GM19193 (cell line): ENCODE results near the gene MME.

Experiments
- POLR2A ChIP-seq: IDR thresholded peaks from 4 replicates; pipeline ENCODE4 v1.6.1; 2011; ENCODE audit not compliant: insufficient read depth, insufficient read length; ENCODE audit errors: extremely low read depth

The MME gene

DNA sequence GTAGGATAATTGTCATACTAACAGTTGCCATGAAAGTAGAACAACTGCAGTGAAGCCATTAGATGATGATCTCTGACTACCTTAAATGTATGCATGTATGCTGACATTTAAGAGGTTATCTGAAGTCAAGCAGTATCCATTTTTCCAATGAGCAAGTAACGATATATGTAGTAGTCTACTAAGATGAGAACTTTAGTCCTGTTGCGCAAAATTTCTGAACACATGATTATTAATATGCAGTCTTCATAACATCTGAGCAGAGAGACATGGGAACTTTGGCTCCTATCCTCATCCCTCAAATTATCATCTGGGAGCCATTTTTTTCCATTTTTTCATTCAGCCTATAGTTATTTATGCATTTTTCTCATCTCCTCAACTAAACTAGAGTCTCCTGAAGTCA is 79.2 kb downstream of the MME start:
- no peak for TF ChIP-seq POLR2A

DNA sequence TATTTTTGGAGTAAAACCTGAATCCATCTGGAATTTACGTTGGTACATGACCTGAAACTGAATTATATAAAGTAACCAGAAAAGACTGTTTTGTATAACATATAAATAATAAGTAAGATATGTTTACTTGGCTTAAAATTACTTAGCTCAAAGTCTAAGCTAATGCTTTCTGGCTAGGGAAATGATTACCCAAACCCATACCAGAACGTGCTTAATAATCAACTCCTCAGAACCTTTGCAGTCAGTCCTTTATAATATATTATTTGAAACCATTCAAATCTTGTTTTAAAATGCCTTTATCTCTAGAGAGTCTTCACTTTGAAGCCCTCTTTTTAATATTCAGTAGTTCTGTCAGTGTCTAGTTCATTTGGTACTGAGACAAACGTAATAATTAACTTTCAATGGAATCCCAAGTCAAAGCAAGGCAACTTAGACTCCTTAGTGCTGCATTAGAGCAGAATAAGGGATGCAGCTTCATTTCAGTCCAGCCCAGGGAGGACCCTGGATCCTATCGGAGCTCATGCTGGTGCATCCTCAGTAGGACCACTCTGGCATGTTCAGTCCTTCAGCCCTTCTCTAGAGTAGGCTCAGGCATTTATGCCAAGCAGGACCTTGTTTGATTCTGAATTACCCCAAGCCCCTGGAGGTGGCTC is 81.6 kb downstream of the MME start:
- TF ChIP-seq POLR2A, result no peak

DNA sequence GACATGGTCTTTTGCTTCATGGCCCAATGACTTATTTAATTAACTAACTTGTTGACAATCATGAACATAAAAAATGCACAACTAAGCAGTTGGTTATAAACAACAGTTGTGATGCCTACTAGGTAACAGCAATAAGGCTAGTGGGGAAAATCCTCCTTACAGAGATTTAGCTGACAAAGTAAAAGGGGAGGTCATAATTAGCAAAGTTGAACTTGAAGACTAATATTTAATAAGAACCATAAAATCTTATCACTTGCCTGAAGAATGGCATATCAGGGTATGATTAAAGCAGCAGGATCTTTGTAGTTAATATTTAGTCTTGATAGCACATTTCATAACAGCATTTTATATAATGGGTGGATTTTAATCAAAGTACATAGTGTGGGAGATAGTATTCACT is 84.2 kb downstream of the MME start:
- no peak for TF ChIP-seq POLR2A

DNA sequence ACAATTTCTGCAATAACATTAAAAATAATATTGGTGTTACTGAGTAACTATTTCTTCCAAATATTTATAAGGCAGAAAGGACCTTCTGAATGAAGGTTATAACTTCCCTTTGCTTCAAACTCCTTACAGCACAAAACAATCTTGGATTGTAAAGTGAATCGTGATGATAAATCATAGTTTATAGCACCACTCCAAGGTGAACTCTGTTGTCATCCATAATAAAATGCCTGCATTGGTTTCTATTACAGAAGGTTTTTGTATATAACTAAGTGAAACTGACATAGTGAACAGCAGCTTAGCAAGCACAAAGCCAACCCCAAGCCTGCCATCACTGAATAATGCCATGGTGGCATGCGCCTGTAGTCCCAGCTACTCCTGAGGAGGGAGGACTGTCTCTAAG is 86.3 kb downstream of the MME start:
- TF ChIP-seq POLR2A, result no peak

DNA sequence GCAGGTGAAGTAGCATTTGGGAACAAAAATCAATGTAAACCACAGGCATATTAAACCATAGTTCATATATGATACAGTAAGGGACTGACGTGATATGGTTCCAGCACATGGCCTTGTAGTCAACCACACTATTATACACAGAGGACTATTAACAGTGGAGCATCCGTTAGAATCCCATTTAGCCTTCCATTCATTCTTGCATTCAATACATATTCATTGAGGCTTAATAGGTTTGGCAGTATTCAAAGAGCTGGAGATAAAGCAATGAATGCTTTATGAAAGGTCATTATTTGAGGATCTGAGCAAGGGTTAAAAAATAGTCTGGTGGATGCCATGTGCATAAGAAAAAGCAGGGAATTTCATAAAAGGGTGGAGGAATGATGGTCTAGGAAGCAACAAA is 89.1 kb downstream of the MME start:
- TF ChIP-seq POLR2A, result no peak

DNA sequence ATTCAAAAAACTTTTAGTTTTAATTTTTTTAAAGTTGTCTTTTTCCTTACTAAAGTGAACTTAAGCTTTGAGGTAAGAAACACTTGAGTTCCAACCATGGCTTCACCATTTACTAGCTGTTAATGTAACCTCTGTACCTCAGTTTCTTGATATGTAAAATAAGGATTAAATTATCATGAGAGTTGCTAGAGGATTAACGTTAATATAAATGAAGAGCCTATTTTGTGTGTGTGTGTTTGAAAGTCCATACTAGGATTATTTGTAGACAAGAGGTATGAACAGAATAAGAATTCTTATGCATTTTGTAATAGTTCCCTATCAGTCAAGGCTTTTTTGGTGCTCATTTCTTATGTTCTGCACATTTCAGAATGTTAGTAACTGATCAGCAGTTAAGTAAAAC is 93.7 kb downstream of the MME start:
- TF ChIP-seq POLR2A, result no peak

DNA sequence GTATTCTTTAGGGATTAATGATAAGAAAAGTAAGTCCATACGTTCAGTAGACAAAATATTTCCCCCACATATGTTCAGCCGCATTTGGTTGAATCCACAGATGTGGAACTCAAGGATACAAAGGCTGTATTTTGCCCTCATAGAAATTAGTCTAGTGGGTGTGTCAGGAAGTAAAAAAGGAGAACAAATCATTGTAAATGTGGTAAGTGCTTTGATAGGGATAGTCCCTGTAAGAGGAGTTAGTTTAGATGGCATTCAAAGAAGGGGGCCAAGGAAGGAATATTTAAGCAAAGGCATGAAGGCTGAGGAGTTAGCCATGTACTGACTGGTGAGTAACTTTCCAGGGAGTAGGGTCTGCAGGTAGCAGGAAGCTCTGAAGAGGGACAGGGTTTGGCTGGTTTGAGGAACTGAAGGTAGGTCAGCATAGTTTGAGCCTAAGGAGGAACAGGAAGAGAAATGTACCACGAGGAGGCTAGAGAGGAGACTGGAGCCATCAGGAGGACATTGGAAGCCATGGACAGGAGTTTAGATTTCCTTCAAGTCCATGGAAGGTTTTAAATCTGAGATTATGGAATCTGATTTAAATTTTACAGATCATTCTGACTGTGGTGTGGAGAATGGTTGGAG is 98.8 kb downstream of the MME start:
- TF ChIP-seq POLR2A, result no peak

DNA sequence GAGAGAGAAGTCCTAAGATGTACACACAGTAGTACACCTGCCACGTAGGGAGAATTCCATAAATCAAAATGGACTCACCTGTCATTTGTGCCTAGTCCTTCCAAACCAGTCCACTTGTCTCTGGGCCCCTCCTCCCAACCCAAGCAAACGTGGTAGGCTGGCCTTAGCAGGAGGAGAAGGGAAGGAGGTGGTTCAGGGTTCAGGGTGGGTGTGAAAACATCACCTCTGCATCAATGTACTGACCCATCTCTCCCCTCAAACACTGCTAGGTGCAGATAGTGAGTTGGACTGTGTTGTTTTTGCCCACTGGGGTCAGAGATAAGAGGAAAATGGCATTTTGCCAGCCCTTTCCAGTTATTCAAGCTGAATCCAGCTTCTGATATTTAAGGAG is 99.3 kb downstream of the MME start:
- no peak for TF ChIP-seq POLR2A

DNA sequence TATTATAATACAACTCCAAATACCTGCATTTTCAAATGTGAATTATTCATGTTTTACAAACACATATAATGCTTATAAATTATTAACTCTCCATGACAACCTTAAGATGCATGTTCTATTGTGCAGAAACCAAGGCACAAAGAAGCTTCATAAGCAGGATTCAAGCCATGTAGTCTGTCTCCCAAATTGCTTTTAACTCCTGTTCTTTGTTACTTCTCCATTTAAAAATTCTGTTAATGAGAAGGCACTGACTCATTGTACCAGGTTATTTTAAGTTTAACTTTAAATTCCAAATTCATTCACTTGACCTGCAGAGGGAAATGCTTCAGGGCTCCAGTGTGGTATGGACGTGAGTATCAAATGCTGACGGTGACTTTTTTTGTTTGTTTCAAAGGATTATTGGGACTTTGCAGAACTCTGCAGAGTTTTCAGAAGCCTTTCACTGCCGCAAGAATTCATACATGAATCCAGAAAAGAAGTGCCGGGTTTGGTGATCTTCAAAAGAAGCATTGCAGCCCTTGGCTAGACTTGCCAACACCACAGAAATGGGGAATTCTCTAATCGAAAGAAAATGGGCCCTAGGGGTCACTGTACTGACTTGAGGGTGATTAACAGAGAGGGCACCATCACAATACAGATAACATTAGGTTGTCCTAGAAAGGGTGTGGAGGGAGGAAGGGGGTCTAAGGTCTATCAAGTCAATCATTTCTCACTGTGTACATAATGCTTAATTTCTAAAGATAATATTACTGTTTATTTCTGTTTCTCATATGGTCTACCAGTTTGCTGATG is 100.0 kb downstream of the MME start:
- no peak for TF ChIP-seq POLR2A

DNA sequence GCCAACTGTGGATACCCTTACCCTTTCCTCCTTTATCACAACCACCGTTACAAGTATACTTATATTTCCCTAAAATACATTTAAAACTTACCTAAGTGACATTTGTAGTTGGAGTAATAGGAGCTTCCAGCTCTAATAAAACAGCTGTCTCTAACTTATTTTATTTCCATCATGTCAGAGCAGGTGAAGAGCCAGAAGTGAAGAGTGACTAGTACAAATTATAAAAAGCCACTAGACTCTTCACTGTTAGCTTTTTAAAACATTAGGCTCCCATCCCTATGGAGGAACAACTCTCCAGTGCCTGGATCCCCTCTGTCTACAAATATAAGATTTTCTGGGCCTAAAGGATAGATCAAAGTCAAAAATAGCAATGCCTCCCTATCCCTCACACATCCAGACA is 102.3 kb downstream of the MME start:
- TF ChIP-seq POLR2A, result no peak

DNA sequence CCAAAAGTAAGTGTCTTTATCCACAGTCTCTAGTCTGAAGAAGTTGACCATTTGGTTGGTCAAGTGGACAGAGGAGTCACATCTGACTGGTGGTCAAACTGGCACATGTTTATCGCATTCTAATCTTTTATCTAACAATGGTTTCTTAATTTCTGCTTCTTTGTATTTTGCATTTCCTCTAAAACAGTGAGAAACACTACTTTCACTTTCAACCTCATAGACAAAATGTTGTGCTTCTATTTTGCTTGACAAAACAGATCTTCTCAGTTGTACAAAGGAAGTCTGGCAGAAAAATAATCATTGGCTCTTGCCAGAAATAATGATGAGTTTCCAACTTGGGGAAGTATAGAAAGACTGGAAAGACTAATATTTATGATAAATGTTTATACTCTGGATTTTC is 103.9 kb downstream of the MME start:
- no peak for TF ChIP-seq POLR2A

DNA sequence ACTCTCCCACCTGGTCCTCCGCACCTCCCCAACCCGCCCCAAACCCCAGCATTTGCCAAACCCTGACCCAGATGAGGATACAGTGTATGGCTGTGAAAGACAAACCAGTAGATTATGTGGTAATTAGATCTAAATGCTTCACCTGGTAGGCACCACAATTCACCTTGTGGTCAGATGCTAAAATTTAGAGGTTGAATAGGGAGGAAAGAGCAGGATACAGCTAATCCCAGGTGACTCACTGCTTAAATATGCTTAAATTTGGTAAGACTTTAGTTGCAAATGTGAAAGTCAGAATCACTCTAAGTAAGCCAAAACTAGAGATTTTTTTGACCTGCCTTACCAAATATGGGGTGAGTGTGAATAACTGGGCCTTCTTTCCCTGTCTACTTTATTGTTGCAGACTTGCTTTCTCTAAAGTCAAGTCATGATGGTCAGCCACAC is 105.5 kb downstream of the MME start:
- no peak for TF ChIP-seq POLR2A

DNA sequence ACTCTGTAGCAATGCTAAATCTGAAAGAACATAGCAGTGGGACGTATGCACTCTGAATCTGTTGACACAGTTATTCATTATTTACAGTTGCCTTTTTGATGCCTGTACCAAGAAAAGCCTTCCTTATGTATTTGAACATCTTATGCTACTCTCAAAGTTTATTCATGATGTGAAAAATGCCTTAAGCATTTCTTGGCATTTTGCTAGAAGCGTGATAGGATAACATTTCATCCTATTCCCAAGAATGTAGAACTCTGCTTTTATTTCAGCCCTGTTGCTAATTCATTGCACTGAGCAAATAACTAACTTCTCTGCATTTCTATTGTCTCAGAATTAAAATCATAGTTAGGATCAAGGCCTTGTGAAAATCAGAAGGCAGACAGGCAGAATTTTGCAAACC is 107.9 kb downstream of the MME start:
- TF ChIP-seq POLR2A, result no peak

DNA sequence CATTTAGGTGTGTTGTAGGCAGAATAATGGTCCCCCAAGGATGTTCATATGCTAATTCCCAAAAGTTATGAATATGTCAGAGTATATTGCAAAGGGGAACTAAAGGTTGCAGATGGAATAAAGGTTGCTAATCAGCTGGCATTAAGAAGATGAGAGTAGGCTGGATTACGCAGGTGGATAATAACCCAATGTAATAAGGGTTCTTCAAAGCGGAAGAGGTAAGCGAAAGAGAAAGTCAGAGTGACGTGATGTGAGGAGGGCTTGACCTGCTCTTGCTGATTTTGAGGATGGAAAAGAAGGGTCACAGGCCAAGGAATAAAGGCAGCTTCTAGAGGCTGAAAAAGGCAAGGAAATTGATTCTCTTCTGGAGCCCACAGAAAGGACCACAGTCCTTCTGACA is 109.4 kb downstream of the MME start:
- TF ChIP-seq POLR2A, result no peak

DNA sequence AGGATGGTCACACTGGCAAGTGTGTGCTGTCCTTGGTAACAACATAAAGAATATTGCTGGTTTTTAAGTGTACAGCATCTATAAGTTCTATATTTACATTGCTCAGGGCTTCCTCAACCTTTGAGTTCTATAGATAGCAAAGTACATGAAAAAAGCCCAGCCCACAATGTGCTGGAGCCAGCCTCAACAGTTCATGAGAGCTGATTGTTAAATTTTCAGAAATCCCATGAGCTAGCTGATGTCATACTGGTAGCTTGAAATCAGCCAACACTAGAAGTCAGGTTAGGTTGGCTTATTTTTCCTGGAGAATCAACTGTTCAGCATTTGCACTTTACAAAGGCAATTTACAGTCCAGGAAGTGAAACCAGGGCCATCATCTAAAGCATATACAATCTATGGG is 110.6 kb downstream of the MME start:
- no peak for TF ChIP-seq POLR2A
